ENCODE measurements around the gene HLCS.

GRCh38 chr21:36908260-36908908, 58.1 kb downstream of the HLCS start:
- TF ChIP-seq CTCF (IDR thresholded peaks at IDR 0.05) (no peak), POLR2A (IDR thresholded peaks at IDR 0.05) (no peak)

Data from breast epithelium (tissue), 3 donors.